Esophagus muscularis mucosa (tissue), 4 donors: ENCODE measurements around the gene KIAA2012. TPM values are rescaled to one million over a fixed set of nuclear protein-coding genes. Genes with fewer than 3 reads are reported as not detected.

Experiments
- DNase-seq: peaks from one replicate; pipeline ENCODE4 v3.0.0-alpha.2; 2017; ENCODE audit errors: extremely low spot score
- H3K27ac ChIP-seq, 4 donors: fragments of 200-600 bp; sonication (generic); replicated peaks in 1 of 4; 1 replicate in 3 of 4; 2 replicates in 1 of 4; pipeline ENCODE4 v1.5.1; 2016 to 2019; ENCODE audit warnings: mild to moderate bottlenecking in 1 of 4
- H3K27me3 ChIP-seq, 4 donors: fragments of 200-600 bp; sonication (generic); one replicate each; pipeline versions ENCODE4 v1.5.1 to v1.6.0; 2016 to 2019
- H3K36me3 ChIP-seq, 4 donors: fragments of 200-600 bp; sonication (generic); one replicate each; pipeline ENCODE4 v1.5.1; 2016 to 2019
- H3K4me1 ChIP-seq, 4 donors: fragments of 200-600 bp; sonication (generic); one replicate each; pipeline ENCODE4 v1.5.1; 2016 to 2019
- H3K4me3 ChIP-seq, 4 donors: fragments of 200-600 bp; sonication (generic); 1 replicate in 2 of 4; 2 replicates in 2 of 4; pipeline ENCODE4 v1.5.1; 2016 to 2019; ENCODE audit warnings: mild to moderate bottlenecking in 4 of 4, moderate library complexity in 1 of 4
- H3K9me3 ChIP-seq, 4 donors: fragments of 200-600 bp; sonication (generic); 1 replicate in 3 of 4; 2 replicates in 1 of 4; pipeline ENCODE4 v1.5.1; 2016 to 2019
- EP300 ChIP-seq: sonication (generic); formaldehyde crosslinking; IDR thresholded peaks from one replicate; pipeline ENCODE4 v1.6.1; 2017; ENCODE audit warnings: antibody characterized with exemption
- POLR2A ChIP-seq: fragments of 450-650 bp; IDR thresholded peaks from one replicate; pipeline ENCODE4 v1.6.1; 2017; ENCODE audit warnings: antibody characterized with exemption, moderate library complexity, mild to moderate bottlenecking, low read depth
- POLR2AphosphoS5 ChIP-seq, 2 donors: sonication (generic); formaldehyde crosslinking; IDR thresholded peaks; one replicate each; pipeline ENCODE4 v1.6.1; 2017; ENCODE audit warnings: antibody characterized with exemption in 2 of 2
- WGBS: methylation state at CpG from one replicate; pipeline ENCODE4 v1.1.5; 2018; 5-methylcytosine and 5-hydroxymethylcytosine counted together
- intact Hi-C: fragments of 100-400 bp; cut with DNase I; formaldehyde crosslinking; loops from one replicate; pipeline ENCODE4 v1.15.1; 2023
- total RNA-seq, 4 donors: library from RNA; depleted of rRNA; stranded (reverse); fragments of >200 nt; gene quantifications; one replicate each; pipeline versions ENCODE4 v1.1.0 to v1.2.1, GENCODE V29; 2016
- TF ChIP-seq, protein P1 (sequence below), 3 experiments: fragments of 200-600 bp in 2 of 3; fragments of 450-650 bp in 1 of 3; sonication (generic) in 2 of 3; IDR thresholded peaks; one replicate each; pipeline ENCODE4 v1.5.1; 2017 to 2019; ENCODE audit warnings: antibody characterized with exemption in 3 of 3, mild to moderate bottlenecking in 2 of 3, moderate library complexity in 1 of 3

The KIAA2012 gene
- total RNA-seq, 4 donors from 2014 or later, result 0.45 TPM; not detected in 3

DNA sequence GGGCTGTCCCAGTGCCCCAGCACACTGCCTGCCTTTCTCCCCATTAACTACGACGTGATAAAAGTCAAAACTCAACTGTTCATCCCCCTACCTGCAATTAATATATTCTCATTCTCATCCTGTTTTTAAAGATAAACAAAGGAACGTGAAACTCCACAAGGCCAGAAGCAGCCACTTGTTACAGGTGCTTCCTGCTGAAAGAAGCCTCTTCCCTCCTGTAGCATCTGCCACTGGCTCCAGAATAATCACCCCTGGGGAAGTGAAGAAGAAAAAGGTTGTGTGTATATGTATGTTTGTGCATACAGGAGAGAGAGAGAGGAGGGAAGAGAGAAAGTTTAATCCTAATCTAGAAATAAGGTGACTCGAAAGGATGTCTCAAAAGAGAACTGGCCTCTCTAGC, 27.1 kb downstream of the KIAA2012 start:
- no peak overlapping the region for H3K4me3 ChIP-seq
- H3K9me3 ChIP-seq, result no peaks in the 10 kb centered on the region
- no peaks in the 10 kb centered on the region for H3K36me3 ChIP-seq
- H3K27ac ChIP-seq, result no peak overlapping the region
- DNase-seq, result no peak
- intact Hi-C loops, result no loop called here
- 91% methylated on average over 4 of the region's 4 CpGs for WGBS
- no peaks in the 10 kb centered on the region for H3K27me3 ChIP-seq
- no peak for TF ChIP-seq EP300
- no peak for TF ChIP-seq POLR2AphosphoS5 (IDR thresholded peaks at IDR 0.05)
- TF ChIP-seq POLR2A, result no peak
- TF ChIP-seq, protein P1, sequence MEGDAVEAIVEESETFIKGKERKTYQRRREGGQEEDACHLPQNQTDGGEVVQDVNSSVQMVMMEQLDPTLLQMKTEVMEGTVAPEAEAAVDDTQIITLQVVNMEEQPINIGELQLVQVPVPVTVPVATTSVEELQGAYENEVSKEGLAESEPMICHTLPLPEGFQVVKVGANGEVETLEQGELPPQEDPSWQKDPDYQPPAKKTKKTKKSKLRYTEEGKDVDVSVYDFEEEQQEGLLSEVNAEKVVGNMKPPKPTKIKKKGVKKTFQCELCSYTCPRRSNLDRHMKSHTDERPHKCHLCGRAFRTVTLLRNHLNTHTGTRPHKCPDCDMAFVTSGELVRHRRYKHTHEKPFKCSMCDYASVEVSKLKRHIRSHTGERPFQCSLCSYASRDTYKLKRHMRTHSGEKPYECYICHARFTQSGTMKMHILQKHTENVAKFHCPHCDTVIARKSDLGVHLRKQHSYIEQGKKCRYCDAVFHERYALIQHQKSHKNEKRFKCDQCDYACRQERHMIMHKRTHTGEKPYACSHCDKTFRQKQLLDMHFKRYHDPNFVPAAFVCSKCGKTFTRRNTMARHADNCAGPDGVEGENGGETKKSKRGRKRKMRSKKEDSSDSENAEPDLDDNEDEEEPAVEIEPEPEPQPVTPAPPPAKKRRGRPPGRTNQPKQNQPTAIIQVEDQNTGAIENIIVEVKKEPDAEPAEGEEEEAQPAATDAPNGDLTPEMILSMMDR (IDR thresholded peaks at IDR 0.05), result no peak
- H3K4me1 ChIP-seq, result peaks cover 0 to 7% (median 6%) of the 10 kb centered on the region in 4 donors

- WGBS, result 88% methylated on average over 3 of the region's 3 CpGs
- intact Hi-C loops, result no loop called here
- Histone ChIP-seq H3K4me1 (peaks cover 0 to 7% (median 6%) of the 10 kb centered on the region in 4 donors), H3K27ac (no peak overlapping the region), H3K9me3 (no peaks in the 10 kb centered on the region), H3K4me3 (no peak overlapping the region), H3K36me3 (no peaks in the 10 kb centered on the region), H3K27me3 (no peaks in the 10 kb centered on the region)
- TF ChIP-seq EP300 (no peak), POLR2A (no peak), POLR2AphosphoS5 (IDR thresholded peaks at IDR 0.05) (no peak)
- TF ChIP-seq, protein P1 (IDR thresholded peaks at IDR 0.05), result no peak
- DNase-seq, result no peak
These were observed 28.0 kb downstream of the KIAA2012 start for GRCh38 chr2:202101026-202101579.

DNA sequence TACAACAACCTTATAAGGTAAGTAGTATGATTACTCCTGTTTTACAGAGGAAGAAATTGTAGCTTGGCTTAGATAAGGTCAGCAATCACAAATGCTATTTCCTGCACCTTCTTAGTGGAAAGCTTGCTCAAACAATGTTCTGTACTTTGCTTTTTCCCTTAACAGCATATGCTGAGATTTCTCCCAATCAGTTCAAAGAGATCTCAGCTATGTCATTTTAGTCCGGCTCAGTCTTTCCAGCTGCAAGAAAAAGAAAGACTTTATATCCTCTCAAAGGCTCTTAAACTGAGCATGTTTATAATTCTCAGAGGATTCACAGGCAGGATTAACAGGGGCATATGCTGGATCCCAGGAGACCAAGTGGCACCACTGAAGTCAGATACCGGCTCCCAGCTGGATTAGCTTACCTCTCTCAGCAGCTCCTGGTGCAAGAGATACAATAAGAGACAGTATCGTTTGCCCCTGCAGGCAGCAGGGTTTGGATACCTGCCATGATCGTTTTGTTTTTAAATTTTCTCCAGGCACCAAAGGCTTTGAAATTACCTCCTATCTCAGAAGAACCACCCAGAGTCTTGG, 29.5 kb downstream of the KIAA2012 start:
- no peak for DNase-seq
- Histone ChIP-seq H3K4me1 (peaks cover 0 to 7% (median 6%) of the 10 kb centered on the region in 4 donors), H3K4me3 (no peak overlapping the region), H3K27me3 (no peaks in the 10 kb centered on the region), H3K9me3 (no peaks in the 10 kb centered on the region), H3K27ac (no peak overlapping the region), H3K36me3 (no peaks in the 10 kb centered on the region)
- TF ChIP-seq POLR2A (no peak), EP300 (no peak), POLR2AphosphoS5 (IDR thresholded peaks at IDR 0.05) (no peak)
- TF ChIP-seq, protein P1 (IDR thresholded peaks at IDR 0.05), result no peak
- 29% methylated on average over 4 of the region's 4 CpGs for WGBS
- intact Hi-C loops, result no loop called here

DNA sequence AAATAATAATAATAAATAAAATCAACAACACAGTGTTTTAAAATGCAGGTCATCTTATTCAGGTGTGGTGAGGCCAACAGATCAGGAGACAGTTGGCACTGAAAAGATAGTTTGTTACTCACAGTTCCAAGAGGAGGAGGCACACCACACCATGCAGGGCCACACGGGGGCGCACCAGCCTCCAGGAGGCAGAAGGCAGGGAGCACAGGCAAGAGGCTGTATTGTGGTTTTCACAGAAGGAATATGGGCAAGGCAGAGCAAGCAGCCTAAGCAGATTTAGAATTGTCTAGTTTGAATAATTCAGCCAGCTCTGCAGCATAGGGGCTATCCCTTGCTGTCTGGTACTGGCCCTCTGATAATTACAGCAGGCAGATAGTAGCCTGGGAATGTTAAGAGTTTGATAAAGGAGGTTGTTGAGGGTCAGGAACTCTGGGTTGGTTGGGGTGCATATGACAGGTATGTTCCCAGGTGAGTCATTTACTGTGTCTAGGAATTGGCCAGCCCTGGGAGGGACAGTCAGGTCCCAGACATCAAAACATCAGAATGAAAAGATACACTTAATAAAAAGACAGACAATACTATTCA, 31.3 kb downstream of the KIAA2012 start:
- H3K36me3 ChIP-seq, result no peaks in the 10 kb centered on the region
- no peaks in the 10 kb centered on the region for H3K9me3 ChIP-seq
- TF ChIP-seq, protein P1 (IDR thresholded peaks at IDR 0.05), result peak; percentile 15 to 36 (median 35)
- no peak for TF ChIP-seq POLR2AphosphoS5 (IDR thresholded peaks at IDR 0.05)
- H3K27me3 ChIP-seq, result no peaks in the 10 kb centered on the region
- WGBS, result 50% methylated on average over 2 of the region's 2 CpGs
- H3K4me1 ChIP-seq, result peaks cover 0 to 11% (median 7%) of the 10 kb centered on the region in 4 donors
- DNase-seq, result no peak
- H3K4me3 ChIP-seq, result no peak overlapping the region
- H3K27ac ChIP-seq, result no peak overlapping the region
- intact Hi-C loops, result no loop called here
